ENCODE measurements around the gene IFIT3.

Gene IFIT3

DNA sequence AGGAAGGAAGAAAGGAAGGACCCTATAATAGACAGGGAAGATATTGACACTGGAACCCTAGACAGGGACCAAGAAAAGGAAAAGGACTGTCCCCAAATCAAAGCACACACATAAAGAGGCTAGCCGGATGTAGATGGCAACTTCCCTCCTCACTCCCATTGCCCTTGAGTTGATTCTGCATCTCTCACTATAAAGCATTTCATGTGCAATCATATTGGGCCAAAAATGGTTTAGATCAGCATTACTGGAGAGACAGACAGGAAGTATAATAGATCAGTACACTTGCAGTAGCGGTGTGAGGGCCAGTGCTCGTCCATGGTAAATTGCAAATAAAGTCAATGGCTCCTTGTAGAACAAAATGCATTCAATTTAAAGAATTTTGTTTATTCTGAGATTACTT is 8.4 kb downstream of the IFIT3 start:
- no peak for DNase-seq

DNA sequence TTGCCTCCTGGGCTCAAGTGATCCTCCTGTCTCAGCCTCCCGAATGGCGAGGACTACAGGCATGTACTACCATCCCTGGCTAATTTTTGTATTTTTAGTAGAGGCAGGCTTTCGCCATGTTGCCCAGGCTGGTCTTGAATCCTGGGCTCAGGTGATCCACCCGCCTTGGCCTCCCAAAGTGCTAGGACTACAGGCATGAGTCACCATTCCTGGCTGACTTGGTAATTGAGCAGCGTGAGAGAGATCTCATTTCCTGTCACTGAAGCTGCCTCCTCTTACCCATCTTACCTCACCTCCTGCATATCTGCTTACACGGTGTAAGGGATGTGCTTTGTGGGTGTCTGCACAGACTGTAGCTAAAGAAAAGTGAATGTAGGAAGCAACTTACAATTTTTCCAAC is 9.7 kb downstream of the IFIT3 start:
- DNase-seq: no peak

DNA sequence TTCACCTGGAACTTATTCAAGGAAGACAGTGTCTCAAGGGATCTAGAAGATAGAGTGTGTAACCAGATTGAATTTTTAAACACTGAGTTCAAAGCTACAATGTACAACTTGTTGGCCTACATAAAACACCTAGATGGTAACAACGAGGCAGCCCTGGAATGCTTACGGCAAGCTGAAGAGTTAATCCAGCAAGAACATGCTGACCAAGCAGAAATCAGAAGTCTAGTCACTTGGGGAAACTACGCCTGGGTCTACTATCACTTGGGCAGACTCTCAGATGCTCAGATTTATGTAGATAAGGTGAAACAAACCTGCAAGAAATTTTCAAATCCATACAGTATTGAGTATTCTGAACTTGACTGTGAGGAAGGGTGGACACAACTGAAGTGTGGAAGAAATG is 10.9 kb downstream of the IFIT3 start:
- no peak for DNase-seq

DNA sequence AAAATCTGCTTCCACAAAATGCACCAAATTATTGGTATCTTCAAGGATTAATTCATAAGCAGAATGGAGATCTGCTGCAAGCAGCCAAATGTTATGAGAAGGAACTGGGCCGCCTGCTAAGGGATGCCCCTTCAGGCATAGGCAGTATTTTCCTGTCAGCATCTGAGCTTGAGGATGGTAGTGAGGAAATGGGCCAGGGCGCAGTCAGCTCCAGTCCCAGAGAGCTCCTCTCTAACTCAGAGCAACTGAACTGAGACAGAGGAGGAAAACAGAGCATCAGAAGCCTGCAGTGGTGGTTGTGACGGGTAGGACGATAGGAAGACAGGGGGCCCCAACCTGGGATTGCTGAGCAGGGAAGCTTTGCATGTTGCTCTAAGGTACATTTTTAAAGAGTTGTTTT is 12.1 kb downstream of the IFIT3 start:
- DNase-seq: no peak

DNA sequence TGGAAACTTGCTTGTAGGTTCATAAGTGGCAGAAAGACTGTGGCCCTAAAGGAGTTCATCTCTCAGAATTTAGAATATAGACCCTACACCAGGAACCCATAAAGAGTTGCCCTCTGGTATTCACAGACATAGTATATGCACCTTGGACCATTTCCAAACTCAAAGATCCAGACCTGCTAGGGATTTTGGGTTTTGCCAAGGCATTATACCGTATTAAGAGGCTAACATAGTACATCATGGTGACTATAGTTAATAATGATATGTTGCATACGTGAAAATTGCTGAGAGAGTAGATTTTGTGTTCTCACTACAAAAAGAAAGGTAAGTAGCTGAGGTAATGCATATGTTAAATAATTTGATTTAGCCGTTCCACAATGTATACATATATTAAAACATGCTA is 13.9 kb downstream of the IFIT3 start:
- DNase-seq: no peak

DNA sequence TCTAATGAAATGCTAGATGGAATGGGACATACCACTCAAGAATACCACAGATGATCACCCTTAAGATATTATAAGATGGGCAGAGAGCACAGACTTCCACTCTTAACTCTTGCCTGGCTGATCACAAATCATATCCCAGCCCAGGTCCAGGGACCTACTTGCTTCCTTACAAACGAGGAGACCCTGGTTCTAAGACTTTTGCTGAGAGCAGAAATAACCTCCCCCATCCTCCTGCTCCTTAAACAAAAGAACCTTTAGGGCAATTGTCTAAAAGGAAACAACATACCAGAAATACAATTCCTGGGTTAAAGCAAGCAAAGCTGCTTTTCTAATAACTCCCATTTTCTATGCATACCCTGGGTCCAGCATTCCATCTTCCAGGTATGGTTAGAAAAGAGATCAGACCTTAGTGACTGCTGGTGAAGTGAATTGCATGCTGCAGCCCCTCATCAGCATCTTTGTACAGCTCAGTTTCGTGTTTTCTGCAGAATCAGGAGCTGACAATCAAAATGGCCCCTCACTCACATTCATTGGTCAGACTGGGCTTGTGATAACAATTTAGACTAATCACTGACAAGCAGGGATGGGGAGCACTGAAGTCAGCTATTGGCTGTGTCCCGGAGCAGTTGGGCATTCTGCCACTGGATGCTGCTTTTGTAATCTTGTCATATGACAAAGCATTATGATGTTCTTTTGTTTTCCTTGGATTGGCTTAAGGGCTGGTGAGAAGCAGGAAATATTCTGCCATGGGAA is 14.6 kb downstream of the IFIT3 start:
- no peak for DNase-seq

DNA sequence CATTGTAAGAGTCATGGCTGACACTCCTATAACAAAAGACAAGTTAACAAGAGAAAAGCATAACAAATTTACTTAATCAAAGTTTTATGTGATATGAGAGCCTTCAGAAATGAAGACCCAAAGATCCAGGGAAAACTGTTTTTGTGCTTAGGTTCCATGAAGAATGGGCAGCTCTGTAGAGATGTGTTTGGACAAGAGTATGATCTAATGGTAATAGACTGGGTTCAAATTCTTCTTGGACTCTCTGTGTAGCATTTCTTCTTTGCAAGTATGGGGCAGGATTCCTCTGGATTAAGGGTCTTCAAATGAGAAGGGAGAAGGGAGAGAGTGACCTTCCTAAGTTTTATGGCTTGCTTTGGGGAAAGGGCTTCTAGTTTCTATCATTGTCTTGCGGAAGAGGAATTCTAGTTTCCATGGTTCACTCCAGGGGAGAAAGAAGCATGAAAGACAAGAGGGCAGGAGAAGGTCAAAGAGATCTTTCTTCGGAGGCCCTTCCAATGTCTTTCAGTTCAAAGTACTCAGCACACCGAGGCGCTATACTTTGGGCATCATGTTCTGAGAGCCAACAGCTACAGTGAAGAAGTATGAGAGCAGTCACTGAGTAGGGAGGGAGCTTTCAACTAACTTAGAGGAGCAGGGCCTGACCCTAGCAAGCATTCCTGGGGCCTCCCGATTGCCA is 15.4 kb downstream of the IFIT3 start:
- no peak for DNase-seq

DNA sequence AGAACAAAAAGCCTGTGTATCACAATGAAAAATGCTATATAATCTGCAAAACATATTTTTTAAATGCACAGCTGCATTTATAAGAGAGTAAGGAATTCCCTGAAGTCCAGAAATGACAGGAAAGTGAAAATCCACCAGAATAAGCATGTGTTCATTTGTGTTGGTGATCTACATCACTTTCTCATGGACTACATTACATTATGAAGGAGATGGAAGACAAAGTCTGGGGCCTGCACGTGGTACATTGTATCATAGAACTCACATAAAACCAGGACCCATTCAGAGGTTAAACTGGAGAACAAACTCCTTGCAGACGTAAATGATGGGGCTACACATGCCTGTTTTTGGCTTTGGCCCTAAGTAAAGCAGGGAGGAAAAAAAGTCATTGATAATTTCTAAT is 16.4 kb downstream of the IFIT3 start:
- no peak for DNase-seq

DNA sequence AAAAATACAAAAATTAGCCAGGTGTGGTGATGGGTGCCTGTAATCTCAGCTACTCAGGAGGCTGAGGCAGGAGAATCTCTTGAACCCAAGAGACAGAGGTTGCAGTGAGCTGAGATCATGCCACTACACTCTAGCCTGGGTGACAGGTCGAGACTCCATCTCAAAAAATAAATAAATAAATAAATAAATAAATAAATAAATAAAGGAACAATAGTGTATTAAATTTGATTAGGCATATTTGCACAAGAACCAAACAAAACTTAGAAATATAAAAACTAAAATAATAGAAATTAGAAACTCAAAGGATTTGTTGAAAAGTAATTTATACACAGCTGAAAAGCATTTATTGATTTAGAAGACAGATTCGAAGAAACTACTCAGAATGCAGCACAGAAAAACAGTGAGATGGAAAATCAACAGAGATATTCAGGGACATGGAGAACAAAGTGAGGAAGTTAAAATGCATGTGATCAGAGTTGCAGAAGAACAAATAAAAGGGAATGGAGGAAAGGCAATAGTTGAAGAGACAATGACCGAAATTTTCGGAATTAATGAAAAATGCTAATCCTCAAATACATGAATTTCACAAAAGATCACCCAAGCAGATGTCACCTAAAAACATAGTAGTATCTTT is 17.7 kb downstream of the IFIT3 start:
- no peak for DNase-seq

DNA sequence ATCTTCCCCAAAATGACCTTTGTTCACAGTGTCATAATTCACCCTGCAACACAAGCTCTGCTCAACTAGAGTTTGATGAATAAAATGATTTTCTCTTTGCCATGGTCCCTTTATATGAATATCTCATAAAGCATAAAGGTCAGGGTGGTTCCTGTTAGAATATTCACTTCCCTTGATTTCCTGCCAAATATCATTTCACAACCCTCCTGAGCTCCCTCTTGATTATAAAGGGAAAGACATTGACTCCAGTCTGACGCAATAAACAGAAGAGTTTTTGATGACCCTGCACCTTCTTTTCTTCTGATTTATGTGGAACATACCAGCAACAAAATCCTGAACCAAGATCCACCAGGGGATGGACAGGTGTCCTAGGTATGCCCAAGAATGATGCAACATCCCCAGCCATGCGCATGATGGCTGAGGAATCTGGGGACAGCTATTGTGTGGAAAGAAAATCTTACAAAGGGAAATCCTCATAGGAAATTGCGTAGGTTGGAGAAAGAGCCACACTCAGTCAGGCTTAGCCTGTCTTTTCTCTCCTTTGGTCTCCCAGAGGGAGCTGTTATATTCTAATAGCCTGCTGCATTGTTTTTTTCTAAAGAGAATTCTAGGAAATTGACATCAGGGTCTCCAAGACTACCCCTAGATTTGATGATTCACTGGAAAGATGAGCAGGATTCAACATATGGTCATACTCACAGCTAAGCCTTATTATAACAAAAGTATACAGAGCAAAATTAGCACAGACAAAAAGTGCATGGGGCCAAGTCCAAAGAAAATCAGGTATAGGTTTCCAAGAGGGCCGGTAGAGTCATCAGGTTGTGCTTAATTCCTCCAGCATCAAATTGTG is 18.8 kb downstream of the IFIT3 start:
- peak; percentile 61 to 89 for DNase-seq

DNA sequence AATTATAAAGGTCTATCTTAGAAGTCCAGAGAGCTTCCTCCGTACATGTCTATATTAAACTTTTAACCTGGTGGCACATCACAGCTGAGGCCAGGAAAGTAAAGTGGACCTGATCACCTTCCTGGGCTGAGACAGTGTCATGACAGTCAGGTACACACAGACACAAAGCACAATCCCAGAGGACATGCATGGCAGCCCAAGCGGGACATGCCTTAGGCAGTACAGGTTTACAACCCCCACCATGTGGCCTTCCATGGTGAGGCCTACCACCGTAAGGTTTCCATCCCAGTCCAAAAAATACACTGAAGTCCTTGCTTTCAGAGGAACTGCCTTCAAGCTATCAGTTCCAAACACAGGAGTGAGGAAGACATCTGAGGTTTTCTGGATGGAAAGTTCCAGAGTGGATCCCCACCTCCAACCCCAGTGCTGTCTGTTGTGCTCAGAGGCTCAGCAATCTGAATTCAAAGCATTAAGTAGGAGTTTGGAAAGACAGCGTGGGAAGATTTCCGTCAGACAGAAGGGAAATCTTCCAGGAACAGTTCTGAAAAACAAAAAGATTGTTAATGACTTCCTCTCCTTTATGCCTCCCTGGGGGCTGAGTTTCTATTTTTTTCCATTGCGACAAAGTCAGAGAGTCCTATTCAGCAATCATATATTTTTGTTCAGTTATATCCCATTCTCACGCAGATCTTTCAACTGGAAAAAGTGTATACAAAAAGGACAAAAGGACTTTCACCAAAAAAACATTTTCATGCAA is 20.1 kb downstream of the IFIT3 start:
- DNase-seq: peak; percentile 50 to 52

DNA sequence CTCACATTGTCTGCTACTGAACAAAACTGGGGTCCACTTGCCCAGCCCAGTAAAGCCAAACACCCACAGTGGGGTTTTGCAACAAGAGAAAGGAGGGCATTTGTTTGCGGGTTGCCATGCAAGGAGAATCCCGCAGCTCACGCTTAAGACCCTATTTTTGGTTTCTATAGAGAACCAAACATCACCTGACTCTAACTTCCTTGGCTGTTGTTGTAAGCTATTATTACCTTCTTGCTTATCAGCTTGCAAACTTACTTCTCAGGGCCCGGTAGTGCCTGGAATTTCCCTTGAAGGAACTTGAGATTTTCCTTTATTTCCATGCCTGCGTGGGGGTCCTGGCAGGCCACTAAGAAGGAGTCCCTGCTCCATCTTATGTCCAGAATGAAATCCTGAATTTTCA is 20.7 kb downstream of the IFIT3 start:
- no peak for DNase-seq

DNA sequence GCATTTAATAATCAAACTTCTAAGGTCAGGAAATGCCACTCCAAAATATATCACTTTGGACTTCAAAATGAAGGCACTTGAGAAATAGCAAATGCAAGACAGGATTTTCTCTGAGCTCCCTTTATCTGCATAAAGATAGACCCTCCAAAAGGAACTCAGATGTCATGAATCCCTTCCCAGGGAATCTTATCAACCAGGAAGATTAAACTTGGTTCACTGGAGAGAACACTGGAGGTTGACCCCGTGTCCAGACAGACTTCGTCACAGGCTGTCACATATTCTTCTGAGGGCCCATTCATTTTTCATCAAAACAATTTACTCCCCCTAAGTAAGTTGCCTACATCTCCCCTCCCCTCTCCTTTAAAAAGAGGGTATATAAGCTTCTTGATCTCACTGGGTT is 21.2 kb downstream of the IFIT3 start:
- DNase-seq: no peak

DNA sequence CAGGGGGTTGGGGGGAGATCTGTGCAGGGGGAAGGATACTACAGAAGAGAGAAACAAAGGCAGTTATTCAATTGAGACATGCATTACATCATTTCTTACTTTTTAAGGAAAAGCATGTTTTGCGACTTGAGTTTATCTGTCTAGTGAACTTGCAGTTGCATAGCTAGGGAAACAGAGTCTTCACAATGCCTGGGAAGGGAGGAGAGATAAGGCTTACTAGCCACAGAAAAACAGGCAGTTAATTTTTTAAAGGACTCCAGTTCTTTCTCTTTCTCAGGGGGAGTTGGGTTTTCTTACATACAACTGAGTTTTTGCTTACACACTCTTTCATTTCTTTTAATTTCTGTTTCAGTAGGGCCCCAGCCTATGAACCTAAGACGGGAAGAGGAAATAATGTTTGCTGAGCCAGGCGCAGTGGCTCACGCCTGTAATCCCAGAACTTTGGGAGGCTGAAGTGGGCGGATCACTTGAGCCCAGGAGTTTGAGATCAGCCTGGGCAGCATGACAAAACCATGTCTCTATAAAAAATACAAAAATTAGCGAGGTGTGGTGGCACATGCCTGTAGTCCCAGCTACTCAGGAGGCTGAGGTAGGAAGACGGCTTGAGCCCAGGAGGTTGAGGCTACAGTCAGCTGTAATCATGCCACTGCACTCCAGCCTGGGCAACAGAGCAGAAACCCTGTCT is 23.0 kb downstream of the IFIT3 start:
- DNase-seq: peak; percentile 36 to 50

DNA sequence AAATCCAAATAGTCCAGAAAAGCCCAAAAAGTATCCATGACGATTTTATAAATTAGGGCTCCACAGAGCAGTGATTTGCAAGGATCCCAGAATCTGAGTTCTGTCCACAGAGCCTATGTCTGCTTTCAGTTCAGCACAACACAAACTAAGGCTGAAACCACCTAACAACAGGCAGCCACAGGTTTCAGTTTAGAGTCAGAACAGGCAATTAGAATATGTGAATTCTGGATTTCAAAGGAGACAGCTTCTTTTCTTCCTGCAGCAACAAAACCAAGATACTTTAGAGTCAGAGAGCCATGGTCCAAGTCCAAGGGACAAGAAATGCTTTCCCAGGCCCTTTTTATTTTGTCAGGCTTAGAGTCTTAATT is 23.6 kb downstream of the IFIT3 start:
- DNase-seq: no peak

DNA sequence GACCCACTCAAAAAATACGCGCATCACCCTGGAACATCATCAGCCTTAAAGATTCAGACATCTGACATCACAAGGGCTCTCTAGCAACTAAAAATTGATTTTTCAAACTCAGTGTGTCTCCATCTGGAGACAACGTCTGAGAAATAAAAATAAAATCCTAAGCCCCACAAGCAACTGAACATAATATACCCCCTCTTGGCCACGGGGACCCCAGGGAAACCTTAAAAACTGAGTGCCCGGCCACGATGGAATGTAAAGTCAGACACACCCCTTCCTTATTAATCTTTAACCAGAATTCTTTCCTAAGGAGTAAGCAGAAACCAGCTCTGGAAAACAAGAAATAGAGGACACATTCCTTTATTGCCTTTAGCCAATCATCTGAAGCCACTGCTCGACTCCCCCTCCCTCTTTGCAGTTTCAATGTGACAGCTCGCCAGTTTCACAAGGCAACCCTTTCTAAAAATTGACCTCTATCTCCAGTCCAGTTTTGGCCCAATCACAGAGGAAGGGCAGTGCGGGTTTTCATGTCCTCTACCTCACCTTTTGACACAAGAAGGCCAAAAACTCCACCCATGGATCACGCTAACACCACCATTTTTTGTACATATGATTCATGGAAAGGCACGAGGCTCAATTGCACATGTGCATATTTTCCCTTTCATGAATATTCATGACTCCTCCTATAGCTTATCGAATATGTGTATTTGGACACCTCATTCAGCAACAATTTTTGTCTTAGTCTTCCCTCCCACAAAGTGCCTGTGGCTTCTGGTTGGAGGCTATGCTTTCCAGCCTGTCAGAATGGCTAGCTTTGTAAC is 24.2 kb downstream of the IFIT3 start:
- no peak for DNase-seq

DNA sequence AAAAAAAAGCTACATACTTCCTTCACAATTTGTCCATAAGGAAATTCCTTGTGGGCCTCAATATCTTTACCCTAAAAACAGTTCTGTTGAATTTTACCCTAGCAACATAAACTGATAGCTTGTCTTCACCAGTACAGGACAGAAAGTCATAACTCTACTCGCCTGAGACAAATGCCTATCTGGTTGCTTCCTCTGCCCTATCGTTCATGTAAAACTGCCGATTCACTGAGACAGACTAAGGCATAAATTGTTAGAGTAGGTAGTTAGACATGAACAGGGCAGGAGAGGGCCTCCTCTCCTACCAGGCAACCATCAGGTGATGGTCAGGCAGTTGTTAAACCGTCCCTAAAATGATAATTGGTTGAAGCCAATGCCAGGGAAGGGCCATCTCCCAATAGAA is 25.0 kb downstream of the IFIT3 start:
- no peak for DNase-seq

DNA sequence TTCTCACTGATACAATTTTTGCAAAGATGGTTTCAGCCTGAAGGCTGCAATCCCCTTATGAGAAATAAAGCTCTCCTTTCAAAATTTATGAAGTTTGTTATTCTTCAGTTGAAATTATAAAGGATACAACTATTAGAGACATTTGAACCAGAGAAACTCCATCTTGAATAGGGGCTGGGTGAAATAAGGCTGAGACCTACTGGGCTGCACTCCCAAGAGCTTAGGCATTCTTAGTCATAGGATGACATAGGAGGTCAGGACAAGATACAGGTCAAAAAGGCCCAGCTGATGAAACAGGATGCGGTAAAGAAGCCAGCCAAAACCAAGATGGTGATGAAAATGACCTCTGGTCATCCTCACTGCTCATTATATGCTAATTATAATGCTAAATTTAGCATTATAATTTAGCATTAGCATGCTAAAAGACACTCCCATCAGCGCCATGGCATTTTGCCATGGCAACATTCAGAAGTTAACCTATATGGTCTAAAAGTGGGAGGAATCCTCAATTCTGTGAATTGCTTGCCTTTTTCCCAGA is 27.7 kb downstream of the IFIT3 start:
- DNase-seq: no peak

DNA sequence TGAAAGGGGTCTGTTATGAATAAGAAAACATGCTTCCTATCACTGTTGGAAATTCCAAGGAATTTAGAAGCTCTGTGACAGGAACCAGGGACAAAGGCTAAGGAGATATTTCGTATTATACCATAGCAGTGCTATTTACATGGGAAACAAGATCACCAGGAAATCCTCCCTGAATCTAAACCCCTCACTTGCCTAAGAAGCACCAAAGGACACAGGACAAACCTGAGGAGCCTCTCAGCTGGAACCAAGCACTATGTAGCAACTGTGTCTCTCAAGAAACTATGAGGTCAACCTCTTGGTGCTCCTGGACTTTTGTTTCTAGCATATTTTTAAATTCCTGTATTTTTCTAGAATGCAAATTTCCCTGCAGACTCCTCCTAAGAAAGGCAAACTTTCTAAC is 29.3 kb downstream of the IFIT3 start:
- DNase-seq: no peak

DNA sequence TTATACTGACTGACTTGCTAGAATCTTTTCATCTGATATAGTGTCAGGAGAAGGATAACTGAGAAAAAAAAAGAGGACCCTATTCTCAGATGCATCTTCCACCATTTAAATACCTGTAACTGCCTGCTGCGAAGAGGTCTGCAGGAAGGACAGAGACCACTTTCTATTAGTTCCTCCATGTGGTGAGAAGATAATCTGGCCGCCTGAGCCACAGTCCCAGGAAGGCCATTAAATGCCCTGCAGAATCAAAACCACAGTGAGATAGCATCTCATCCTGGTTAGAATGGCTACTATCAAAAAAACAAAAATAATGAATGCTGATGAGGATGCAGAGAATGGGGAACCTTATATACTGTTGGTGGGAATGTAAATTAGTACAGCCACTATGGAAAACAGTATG is 30.2 kb downstream of the IFIT3 start:
- no peak for DNase-seq

DNA sequence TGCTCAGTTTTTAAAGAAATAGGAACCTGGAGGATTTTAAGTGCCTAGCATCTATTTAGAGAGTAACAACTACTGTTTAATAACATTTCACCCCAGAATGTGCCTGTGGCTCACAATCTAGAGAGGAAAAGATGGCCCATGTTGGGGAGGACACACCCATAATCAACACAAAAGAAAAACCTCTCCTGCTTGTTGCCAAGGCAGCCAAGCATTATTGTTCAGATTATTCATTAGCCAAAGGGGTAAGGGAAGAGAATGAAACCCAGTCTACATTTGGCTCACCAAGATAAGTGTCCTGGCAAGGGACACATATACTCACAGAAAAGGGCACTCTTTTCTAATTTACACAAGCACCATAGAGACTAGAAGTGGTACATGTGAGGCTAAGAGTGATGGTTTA is 32.4 kb downstream of the IFIT3 start:
- DNase-seq: no peak
